Memory B cell (primary cell): ENCODE measurements around the gene CASZ1.

ENCODE experiments used
- ATAC-seq: fragments of 150-1000 bp; cut with Tn5 transposase; 2 replicates; pipeline ENCODE4 v1.10.0; 2021; ENCODE audit warnings: low read depth, mild to moderate bottlenecking, moderate library complexity
- DNase-seq, 2 donors: peaks; one replicate each; pipeline ENCODE4 v3.0.0; 2022; ENCODE audit warnings: low spot score in 2 of 2
- H3K27ac Mint-ChIP-seq: one replicate; pipeline ENCODE4 v1.8.0; 2022; ENCODE audit warnings: mild to moderate bottlenecking, moderate library complexity, mixed read lengths
- H3K27me3 Mint-ChIP-seq: one replicate; pipeline ENCODE4 v1.8.0; 2022; ENCODE audit warnings: mixed read lengths
- H3K36me3 Mint-ChIP-seq: one replicate; pipeline ENCODE4 v1.8.0; 2022; ENCODE audit warnings: mild to moderate bottlenecking, mixed read lengths
- H3K4me1 Mint-ChIP-seq: one replicate; pipeline ENCODE4 v1.8.0; 2022; ENCODE audit warnings: mixed read lengths
- H3K4me3 Mint-ChIP-seq: one replicate; pipeline ENCODE4 v1.8.0; 2022; ENCODE audit warnings: mild to moderate bottlenecking, moderate library complexity, mixed read lengths
- H3K9me3 Mint-ChIP-seq: one replicate; pipeline ENCODE4 v1.8.0; 2022; ENCODE audit warnings: mixed read lengths

CASZ1 gene

GRCh38 chr1:10701145-10701544 lies 95.3 kb downstream of the CASZ1 start:
- H3K4me3 Mint-ChIP-seq, result no peak overlapping the region
- H3K4me1 Mint-ChIP-seq, result no peaks in the 10 kb centered on the region
- no peak overlapping the region for H3K27ac Mint-ChIP-seq
- H3K27me3 Mint-ChIP-seq, result peaks cover 13% of the 10 kb centered on the region
- ATAC-seq, result no peak
- no peaks in the 10 kb centered on the region for H3K9me3 Mint-ChIP-seq
- no peaks in the 10 kb centered on the region for H3K36me3 Mint-ChIP-seq
- no peak for DNase-seq

- H3K27ac Mint-ChIP-seq, result no peak overlapping the region
- no peak overlapping the region for H3K4me3 Mint-ChIP-seq
- H3K4me1 Mint-ChIP-seq, result peaks cover 2% of the 10 kb centered on the region
- ATAC-seq, result no peak
- H3K9me3 Mint-ChIP-seq, result no peaks in the 10 kb centered on the region
- DNase-seq, result no peak
- peaks cover 13% of the 10 kb centered on the region for H3K27me3 Mint-ChIP-seq
- H3K36me3 Mint-ChIP-seq, result no peaks in the 10 kb centered on the region
Observed at GRCh38 chr1:10699470-10699835, 97.0 kb downstream of the CASZ1 start.

- H3K4me3 Mint-ChIP-seq, result no peak overlapping the region
- DNase-seq (no peak), ATAC-seq (no peak)
- peaks cover 2% of the 10 kb centered on the region for H3K4me1 Mint-ChIP-seq
- H3K9me3 Mint-ChIP-seq, result no peaks in the 10 kb centered on the region
- H3K27me3 Mint-ChIP-seq, result peaks cover 10% of the 10 kb centered on the region
- no peaks in the 10 kb centered on the region for H3K36me3 Mint-ChIP-seq
- no peak overlapping the region for H3K27ac Mint-ChIP-seq
Observed at GRCh38 chr1:10698726-10699469, 97.5 kb downstream of the CASZ1 start.

GRCh38 chr1:10697621-10698160 lies 98.8 kb downstream of the CASZ1 start:
- H3K4me1 Mint-ChIP-seq, result peaks cover 7% of the 10 kb centered on the region
- peaks cover 7% of the 10 kb centered on the region for H3K27me3 Mint-ChIP-seq
- H3K36me3 Mint-ChIP-seq, result no peaks in the 10 kb centered on the region
- no peak overlapping the region for H3K4me3 Mint-ChIP-seq
- H3K27ac Mint-ChIP-seq, result no peak overlapping the region
- H3K9me3 Mint-ChIP-seq, result no peaks in the 10 kb centered on the region
- ATAC-seq (no peak), DNase-seq (no peak)

- DNase-seq (no peak), ATAC-seq (no peak)
- no peak overlapping the region for H3K4me3 Mint-ChIP-seq
- H3K9me3 Mint-ChIP-seq, result no peaks in the 10 kb centered on the region
- peaks cover 5% of the 10 kb centered on the region for H3K27me3 Mint-ChIP-seq
- H3K36me3 Mint-ChIP-seq, result no peaks in the 10 kb centered on the region
- peaks cover 12% of the 10 kb centered on the region for H3K4me1 Mint-ChIP-seq
- H3K27ac Mint-ChIP-seq, result no peak overlapping the region
Observed at GRCh38 chr1:10696977-10697376, 99.5 kb downstream of the CASZ1 start.

GRCh38 chr1:10694633-10695627 lies 101.5 kb downstream of the CASZ1 start:
- ATAC-seq (peak; percentile 56), DNase-seq (peak; percentile 73 to 80)
- Mint-ChIP-seq H3K4me3 (peak overlapping the region; percentile 89), H3K4me1 (peaks cover 12% of the 10 kb centered on the region), H3K36me3 (no peaks in the 10 kb centered on the region), H3K27me3 (peaks cover 4% of the 10 kb centered on the region), H3K27ac (peak overlapping the region; percentile 87), H3K9me3 (no peaks in the 10 kb centered on the region)

- no peaks in the 10 kb centered on the region for H3K9me3 Mint-ChIP-seq
- ATAC-seq (peak; percentile 63), DNase-seq (peak in 1 of 2 donors; percentile 41)
- peaks cover 12% of the 10 kb centered on the region for H3K4me1 Mint-ChIP-seq
- H3K4me3 Mint-ChIP-seq, result peak overlapping the region; percentile 82
- no peaks in the 10 kb centered on the region for H3K36me3 Mint-ChIP-seq
- peak overlapping the region; percentile 87 for H3K27ac Mint-ChIP-seq
- H3K27me3 Mint-ChIP-seq, result peaks cover 2% of the 10 kb centered on the region
Observed at GRCh38 chr1:10694274-10694632, 102.2 kb downstream of the CASZ1 start.

- H3K27me3 Mint-ChIP-seq, result peaks cover 2% of the 10 kb centered on the region
- no peaks in the 10 kb centered on the region for H3K9me3 Mint-ChIP-seq
- ATAC-seq, result peak; percentile 31
- H3K4me3 Mint-ChIP-seq, result peak overlapping the region; percentile 88
- H3K4me1 Mint-ChIP-seq, result peaks cover 14% of the 10 kb centered on the region
- H3K36me3 Mint-ChIP-seq, result no peaks in the 10 kb centered on the region
- H3K27ac Mint-ChIP-seq, result peak overlapping the region; percentile 87
- DNase-seq, result peak; percentile 56 to 65
Observed at GRCh38 chr1:10693497-10694273, 102.8 kb downstream of the CASZ1 start.

GRCh38 chr1:10693152-10693496 lies 103.3 kb downstream of the CASZ1 start:
- Mint-ChIP-seq H3K36me3 (no peaks in the 10 kb centered on the region), H3K4me1 (peaks cover 15% of the 10 kb centered on the region), H3K9me3 (no peaks in the 10 kb centered on the region), H3K27ac (peak overlapping the region; percentile 87), H3K4me3 (peak overlapping the region; percentile 88), H3K27me3 (peaks cover 2% of the 10 kb centered on the region)
- DNase-seq (no peak), ATAC-seq (no peak)

GRCh38 chr1:10692401-10693021 lies 103.9 kb downstream of the CASZ1 start:
- H3K9me3 Mint-ChIP-seq, result no peaks in the 10 kb centered on the region
- peaks cover 15% of the 10 kb centered on the region for H3K4me1 Mint-ChIP-seq
- peaks cover 2% of the 10 kb centered on the region for H3K27me3 Mint-ChIP-seq
- peak overlapping the region; percentile 87 for H3K27ac Mint-ChIP-seq
- H3K36me3 Mint-ChIP-seq, result no peaks in the 10 kb centered on the region
- peak; percentile 52 for ATAC-seq
- DNase-seq, result peak; percentile 66 to 73
- peak overlapping the region; percentile 88 for H3K4me3 Mint-ChIP-seq

GRCh38 chr1:10691740-10692125 lies 104.7 kb downstream of the CASZ1 start:
- Mint-ChIP-seq H3K4me3 (no peak overlapping the region), H3K9me3 (no peaks in the 10 kb centered on the region), H3K27ac (no peak overlapping the region), H3K27me3 (peaks cover 2% of the 10 kb centered on the region), H3K36me3 (no peaks in the 10 kb centered on the region), H3K4me1 (peaks cover 15% of the 10 kb centered on the region)
- DNase-seq (no peak), ATAC-seq (no peak)

GRCh38 chr1:10691075-10691739 lies 105.2 kb downstream of the CASZ1 start:
- no peaks in the 10 kb centered on the region for H3K27me3 Mint-ChIP-seq
- no peaks in the 10 kb centered on the region for H3K9me3 Mint-ChIP-seq
- no peaks in the 10 kb centered on the region for H3K36me3 Mint-ChIP-seq
- no peak overlapping the region for H3K4me3 Mint-ChIP-seq
- DNase-seq, result no peak
- H3K27ac Mint-ChIP-seq, result no peak overlapping the region
- ATAC-seq, result no peak
- peaks cover 15% of the 10 kb centered on the region for H3K4me1 Mint-ChIP-seq

- Mint-ChIP-seq H3K36me3 (no peaks in the 10 kb centered on the region), H3K9me3 (no peaks in the 10 kb centered on the region), H3K4me1 (peaks cover 13% of the 10 kb centered on the region), H3K4me3 (no peak overlapping the region), H3K27me3 (no peaks in the 10 kb centered on the region), H3K27ac (no peak overlapping the region)
- no peak for DNase-seq
- ATAC-seq, result no peak
Observed at GRCh38 chr1:10690484-10690883, 106.0 kb downstream of the CASZ1 start.
